Measurements from ENCODE around the gene SIRT4. TPM values are rescaled to one million over a fixed set of nuclear protein-coding genes. Genes with fewer than 3 reads are reported as not detected.
"Not testable (repeated sequence)": the region's sequence is repeated elsewhere in the genome, so short reads cannot be mapped to it uniquely, and the experiment has no call there.

SIRT4 gene
- total RNA-seq, 1 donor from 2014 or later = 3.8 TPM

DNA sequence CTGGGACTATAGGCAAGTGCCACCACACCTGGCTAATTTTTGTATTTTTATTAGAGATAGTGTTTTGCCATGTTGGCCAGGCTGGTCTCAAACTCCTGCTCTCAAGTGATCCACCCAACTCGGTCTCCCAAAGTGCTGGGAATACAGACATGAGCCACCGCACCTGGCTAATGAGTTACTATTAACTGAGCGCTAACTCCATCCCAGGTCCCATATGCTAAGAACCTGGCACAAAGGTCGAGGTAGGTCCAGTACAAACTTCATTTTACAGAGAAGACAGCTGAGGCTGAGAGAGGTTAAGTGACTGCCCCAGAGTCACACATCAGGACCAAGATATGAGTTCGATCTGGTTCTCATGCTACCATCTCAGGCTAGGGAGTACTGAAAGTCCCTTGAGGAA lies 29.9 kb downstream of the SIRT4 start:
- no peaks in the 10 kb centered on the region for H3F3A ChIP-seq (ENCODE audit: low read depth)

DNA sequence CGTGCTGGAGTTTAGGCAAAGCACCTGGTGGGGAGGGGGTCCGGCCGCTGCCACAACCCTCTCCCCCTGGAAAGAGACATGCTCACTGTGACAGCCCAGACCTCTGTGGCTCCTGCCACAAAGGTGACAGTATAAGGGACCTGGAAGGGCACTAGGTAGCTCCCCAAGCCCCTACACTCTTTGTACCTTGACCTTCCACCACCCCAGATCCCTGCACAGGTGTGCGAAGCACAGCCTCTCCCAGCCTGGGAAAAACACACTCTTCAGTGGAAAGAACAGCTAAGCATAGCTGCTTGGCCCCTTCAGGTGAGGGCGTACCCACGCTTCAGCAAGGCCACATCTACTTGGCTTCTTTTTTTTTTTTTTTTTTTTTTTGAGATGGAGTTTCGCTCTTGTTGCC lies 30.4 kb downstream of the SIRT4 start:
- Histone ChIP-seq H4K20me1 (ENCODE audit: low read depth) (no peaks in the 10 kb centered on the region), H2AFZ (replicated peaks) (no peak overlapping the region), H3K79me2 (ENCODE audit: low read depth) (no peaks in the 10 kb centered on the region), H3K4me2 (no peak overlapping the region), H3K36me3 (no peaks in the 10 kb centered on the region), H3F3A (ENCODE audit: low read depth) (no peaks in the 10 kb centered on the region), H3K9me3 (ENCODE audit: low read depth) (peaks cover 3% of the 10 kb centered on the region), H3K27me3 (no peaks in the 10 kb centered on the region), H3K4me1 (no peaks in the 10 kb centered on the region), H3K27ac (no peak overlapping the region), H3K4me3 (no peak overlapping the region), H3K9ac (no peak overlapping the region)
- H3K4me3 Mint-ChIP-seq = no peak overlapping the region
- peaks cover 2% of the 10 kb centered on the region for H3K4me1 Mint-ChIP-seq
- H3K36me3 Mint-ChIP-seq = peaks cover 7% of the 10 kb centered on the region
- peaks cover 8% of the 10 kb centered on the region for H3K27me3 Mint-ChIP-seq (ENCODE audit: insufficient read depth, low read depth)
- peaks cover 17% of the 10 kb centered on the region for H3K9me3 Mint-ChIP-seq
- TF ChIP-seq EZH2phosphoT487 (IDR thresholded peaks at IDR 0.05) = no peak
- TF ChIP-seq EZH2 (IDR thresholded peaks at IDR 0.05) = no peak
- TF ChIP-seq, protein P1, sequence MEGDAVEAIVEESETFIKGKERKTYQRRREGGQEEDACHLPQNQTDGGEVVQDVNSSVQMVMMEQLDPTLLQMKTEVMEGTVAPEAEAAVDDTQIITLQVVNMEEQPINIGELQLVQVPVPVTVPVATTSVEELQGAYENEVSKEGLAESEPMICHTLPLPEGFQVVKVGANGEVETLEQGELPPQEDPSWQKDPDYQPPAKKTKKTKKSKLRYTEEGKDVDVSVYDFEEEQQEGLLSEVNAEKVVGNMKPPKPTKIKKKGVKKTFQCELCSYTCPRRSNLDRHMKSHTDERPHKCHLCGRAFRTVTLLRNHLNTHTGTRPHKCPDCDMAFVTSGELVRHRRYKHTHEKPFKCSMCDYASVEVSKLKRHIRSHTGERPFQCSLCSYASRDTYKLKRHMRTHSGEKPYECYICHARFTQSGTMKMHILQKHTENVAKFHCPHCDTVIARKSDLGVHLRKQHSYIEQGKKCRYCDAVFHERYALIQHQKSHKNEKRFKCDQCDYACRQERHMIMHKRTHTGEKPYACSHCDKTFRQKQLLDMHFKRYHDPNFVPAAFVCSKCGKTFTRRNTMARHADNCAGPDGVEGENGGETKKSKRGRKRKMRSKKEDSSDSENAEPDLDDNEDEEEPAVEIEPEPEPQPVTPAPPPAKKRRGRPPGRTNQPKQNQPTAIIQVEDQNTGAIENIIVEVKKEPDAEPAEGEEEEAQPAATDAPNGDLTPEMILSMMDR (IDR thresholded peaks at IDR 0.05) = no peak
- H3K27ac Mint-ChIP-seq = no peak overlapping the region
- no peak for DNase-seq (ENCODE audit: low spot score)

More for the DNA sequence above, 29.9 kb downstream of the SIRT4 start:
- H3K4me1 Mint-ChIP-seq = peaks cover 2% of the 10 kb centered on the region
- H3K36me3 ChIP-seq = no peaks in the 10 kb centered on the region
- H3K27me3 ChIP-seq = no peaks in the 10 kb centered on the region
- no peaks in the 10 kb centered on the region for H3K79me2 ChIP-seq (ENCODE audit: low read depth)
- H3K4me3 ChIP-seq = no peak overlapping the region
- H3K9me3 ChIP-seq (ENCODE audit: low read depth) = no peaks in the 10 kb centered on the region
- H3K27ac ChIP-seq = no peak overlapping the region
- H3K27ac Mint-ChIP-seq = no peak overlapping the region
- no peak overlapping the region for H2AFZ ChIP-seq (replicated peaks)
- H3K9me3 Mint-ChIP-seq = peaks cover 13% of the 10 kb centered on the region
- no peak for DNase-seq (ENCODE audit: low spot score)
- H3K4me3 Mint-ChIP-seq = no peak overlapping the region
- peaks cover 3% of the 10 kb centered on the region for H3K36me3 Mint-ChIP-seq
- TF ChIP-seq, protein P1 (IDR thresholded peaks at IDR 0.05) = no peak
- no peak for TF ChIP-seq EZH2phosphoT487 (IDR thresholded peaks at IDR 0.05)
- no peak for TF ChIP-seq EZH2 (IDR thresholded peaks at IDR 0.05)
- no peaks in the 10 kb centered on the region for H3K4me1 ChIP-seq
- H3K4me2 ChIP-seq = no peak overlapping the region
- H4K20me1 ChIP-seq (ENCODE audit: low read depth) = no peaks in the 10 kb centered on the region
- H3K9ac ChIP-seq = no peak overlapping the region
- H3K27me3 Mint-ChIP-seq (ENCODE audit: insufficient read depth, low read depth) = peaks cover 8% of the 10 kb centered on the region

DNA sequence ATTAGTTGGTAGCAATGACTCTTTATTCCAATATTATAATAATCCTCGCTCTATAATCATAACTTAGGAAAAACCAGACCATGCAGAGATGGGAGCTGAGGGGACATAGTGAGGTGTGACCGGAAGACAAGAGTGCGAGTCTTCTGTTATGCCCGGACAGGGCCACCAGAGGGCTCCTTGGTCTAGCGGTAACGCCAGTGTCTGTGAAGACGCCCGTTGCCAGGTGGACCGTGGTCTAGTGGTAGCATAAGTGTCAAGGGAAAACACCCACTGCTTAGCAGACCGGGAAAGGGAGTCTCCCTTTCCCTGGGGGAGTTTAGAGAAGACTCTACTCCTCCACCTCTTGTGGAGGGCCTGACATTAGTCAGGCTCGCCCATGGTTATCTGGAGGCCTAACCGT lies 33.3 kb downstream of the SIRT4 start:
- H3K9me3 Mint-ChIP-seq = peaks cover 31% of the 10 kb centered on the region
- H3K4me2 ChIP-seq; H3K4me3 Mint-ChIP-seq; H3K27ac Mint-ChIP-seq; H3K27me3 ChIP-seq; H2AFZ ChIP-seq (replicated peaks); H3K4me1 Mint-ChIP-seq; H3K9me3 ChIP-seq (ENCODE audit: low read depth); H3K9ac ChIP-seq; H3K79me2 ChIP-seq (ENCODE audit: low read depth); H3K4me1 ChIP-seq; H3K27ac ChIP-seq; H4K20me1 ChIP-seq (ENCODE audit: low read depth); H3K36me3 Mint-ChIP-seq; H3K4me3 ChIP-seq; H3K36me3 ChIP-seq; H3F3A ChIP-seq (ENCODE audit: low read depth): not testable (repeated sequence)
- peak; percentile 73 for DNase-seq (ENCODE audit: low spot score)
- TF ChIP-seq, protein P1 (IDR thresholded peaks at IDR 0.05) = peak; percentile 70
- peaks cover 12% of the 10 kb centered on the region for H3K27me3 Mint-ChIP-seq (ENCODE audit: insufficient read depth, low read depth)

DNA sequence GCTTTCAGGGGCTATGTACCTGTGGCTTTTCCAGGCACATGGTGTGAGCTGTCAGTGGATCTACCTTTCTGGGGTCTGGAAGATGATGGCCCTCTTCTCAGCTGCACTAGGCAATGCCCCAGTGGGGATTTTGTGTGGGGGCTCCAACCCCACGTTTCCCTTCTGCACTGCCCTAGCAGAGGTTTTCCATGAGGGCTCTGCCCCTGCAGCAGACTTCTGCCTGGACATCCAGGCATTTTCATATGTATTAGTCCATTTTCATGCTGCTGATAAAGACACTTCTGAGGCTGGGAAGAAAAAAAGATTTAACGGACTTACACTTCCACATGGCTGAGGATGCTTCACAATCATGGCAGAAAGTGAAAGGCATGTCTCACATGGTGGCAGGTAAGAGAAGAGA lies 34.3 kb downstream of the SIRT4 start:
- peaks cover 11% of the 10 kb centered on the region for H3F3A ChIP-seq (ENCODE audit: low read depth)
- not testable (repeated sequence) for H3K27ac Mint-ChIP-seq, H3K27me3 ChIP-seq

More for the DNA sequence above, 34.3 kb downstream of the SIRT4 start:
- H3K27ac ChIP-seq; H3K79me2 ChIP-seq (ENCODE audit: low read depth); H3K4me2 ChIP-seq; H3K4me3 ChIP-seq; H3K4me3 Mint-ChIP-seq; H3K9me3 ChIP-seq (ENCODE audit: low read depth); H3K4me1 ChIP-seq; H4K20me1 ChIP-seq (ENCODE audit: low read depth); H3K9ac ChIP-seq; H3K36me3 Mint-ChIP-seq; H3K36me3 ChIP-seq; H2AFZ ChIP-seq (replicated peaks); DNase-seq (ENCODE audit: low spot score); H3K4me1 Mint-ChIP-seq: not testable (repeated sequence)
- Mint-ChIP-seq H3K9me3 (peaks cover 31% of the 10 kb centered on the region), H3K27me3 (ENCODE audit: insufficient read depth, low read depth) (peaks cover 12% of the 10 kb centered on the region)
